CD4-positive, alpha-beta memory T cell (primary cell): ENCODE data around the gene ECI1. TPM values are rescaled to one million over a fixed set of nuclear protein-coding genes. Genes with fewer than 3 reads are reported as not detected.

Source experiments
- CTCF ChIA-PET: fragments of 350-600 bp; sonication (Branson Sonifier 250); formaldehyde crosslinking; loops from one replicate; lab custom pipeline; 2021; ENCODE audit warnings: inconsistent platforms; ENCODE audit not compliant: partially characterized antibody; lab: Charles Lee
- POLR2A ChIA-PET: fragments of 350-600 bp; sonication (Branson Sonifier 250); formaldehyde crosslinking; loops from one replicate; lab custom pipeline; 2021; ENCODE audit not compliant: partially characterized antibody; lab: Charles Lee
- DNase-seq, 5 donors: peaks; one replicate each; pipeline versions ENCODE4 v3.0.0 to v3.0.0-alpha.2; 2020 to 2022; ENCODE audit warnings: mixed read lengths in 1 of 5
- H3K27ac ChIP-seq: one replicate; pipeline ENCODE4 v1.7.0; 2013; ENCODE audit warnings: low read depth, low read length
- H3K27me3 ChIP-seq: 2 replicates; pipeline ENCODE4 v1.7.0; 2013; ENCODE audit warnings: mild to moderate bottlenecking, low read length, moderate library complexity; ENCODE audit not compliant: insufficient read depth
- H3K36me3 ChIP-seq: 2 replicates; pipeline ENCODE4 v1.7.0; 2013; ENCODE audit warnings: mild to moderate bottlenecking, low read length, moderate library complexity; ENCODE audit not compliant: insufficient read depth
- H3K4me1 ChIP-seq: 2 replicates; pipeline ENCODE4 v1.7.0; 2013; ENCODE audit warnings: mild to moderate bottlenecking, low read length, moderate library complexity; ENCODE audit not compliant: insufficient read depth
- H3K4me3 ChIP-seq, 2 donors: one replicate each; pipeline ENCODE4 v1.7.0; 2013; ENCODE audit warnings: low read length in 2 of 2, mild to moderate bottlenecking in 1 of 2
- H3K9me3 ChIP-seq, 2 donors: one replicate each; pipeline ENCODE4 v1.7.0; 2013; ENCODE audit warnings: low read length in 2 of 2, control low read depth in 1 of 2; ENCODE audit not compliant: control insufficient read depth in 1 of 2
- H3K27ac Mint-ChIP-seq, 7 donors: one replicate each; pipeline ENCODE4 v1.8.0; 2020 to 2021; ENCODE audit warnings: mixed read lengths in 7 of 7, mild to moderate bottlenecking in 6 of 7, inconsistent platforms in 3 of 7, moderate library complexity in 3 of 7
- H3K27me3 Mint-ChIP-seq, 2 donors: one replicate each; pipeline ENCODE4 v1.8.0; 2020 to 2021; ENCODE audit warnings: mixed read lengths in 2 of 2
- H3K36me3 Mint-ChIP-seq, 2 donors: one replicate each; pipeline ENCODE4 v1.8.0; 2020 to 2021; ENCODE audit warnings: mixed read lengths in 2 of 2, inconsistent platforms in 1 of 2, mild to moderate bottlenecking in 1 of 2
- H3K4me1 Mint-ChIP-seq, 4 donors: one replicate each; pipeline ENCODE4 v1.8.0; 2020 to 2021; ENCODE audit warnings: mixed read lengths in 4 of 4, mild to moderate bottlenecking in 1 of 4
- H3K4me3 Mint-ChIP-seq, 8 donors: one replicate each; pipeline ENCODE4 v1.8.0; 2020 to 2021; ENCODE audit warnings: mixed read lengths in 8 of 8, mild to moderate bottlenecking in 7 of 8, moderate library complexity in 6 of 8, inconsistent platforms in 3 of 8
- H3K9me3 Mint-ChIP-seq, 8 donors: one replicate each; pipeline ENCODE4 v1.8.0; 2020 to 2021; ENCODE audit warnings: mixed read lengths in 8 of 8, mild to moderate bottlenecking in 5 of 8, inconsistent platforms in 3 of 8, moderate library complexity in 1 of 8
- intact Hi-C: fragments of 100-400 bp; cut with micrococcal nuclease; formaldehyde crosslinking; loops from one replicate; pipeline ENCODE4 v1.15.1; 2023
- polyA plus RNA-seq, 2 donors: library from polyadenylated mRNA; unstranded; fragments of 300-500 nt; fragmentation: Illumina TruSeq; gene quantifications; one replicate each; pipeline ENCODE4 v1.2.3, GENCODE V29; 2021
- total RNA-seq, 2 experiments: library from RNA; stranded (reverse); gene quantifications; one replicate each; pipeline ENCODE4 v1.2.3, GENCODE V29; 2021

ECI1 gene
- total and polyA plus RNA-seq, 4 experiments from 2014 or later, result 33.0 to 51.1 (median 41.0) TPM

DNA sequence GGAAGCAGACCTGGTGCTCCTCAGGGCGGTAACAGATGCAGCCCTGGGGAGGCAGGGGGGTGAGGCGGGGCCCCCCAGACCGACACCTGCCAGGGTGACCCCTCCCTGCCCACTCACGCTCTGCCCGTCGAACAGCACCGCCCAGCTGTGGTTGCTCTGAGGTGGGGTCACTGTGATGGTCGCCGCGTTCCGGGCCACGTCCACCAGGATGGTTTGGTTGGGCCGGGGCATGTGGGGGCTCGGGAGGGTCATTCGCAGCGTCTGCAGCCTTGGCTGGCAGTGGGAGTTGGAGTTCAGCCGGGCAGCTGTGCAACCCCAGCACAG is 41.4 kb downstream of the ECI1 start:
- ChIA-PET POLR2A (interaction anchor here (1.2 to 1.3 kb wide), 2 partner anchors 13 to 323 kb away, joined by 3 read pairs; partner anchors contain the start of gene E4F1), CTCF (no interaction called here)
- Mint-ChIP-seq H3K27ac (no peak overlapping the region), H3K4me1 (peaks cover 14 to 40% (median 28%) of the 10 kb centered on the region in 4 donors), H3K27me3 (no peaks in the 10 kb centered on the region), H3K9me3 (no peaks in the 10 kb centered on the region), H3K4me3 (no peak overlapping the region), H3K36me3 (peaks cover 6 to 24% of the 10 kb centered on the region in 2 donors)
- Histone ChIP-seq H3K27ac (no peak overlapping the region), H3K27me3 (no peaks in the 10 kb centered on the region), H3K4me3 (no peak overlapping the region), H3K4me1 (peaks cover 40% of the 10 kb centered on the region), H3K9me3 (no peaks in the 10 kb centered on the region), H3K36me3 (peaks cover 19% of the 10 kb centered on the region)
- intact Hi-C loops, result no loop called here
- no peak for DNase-seq

DNA sequence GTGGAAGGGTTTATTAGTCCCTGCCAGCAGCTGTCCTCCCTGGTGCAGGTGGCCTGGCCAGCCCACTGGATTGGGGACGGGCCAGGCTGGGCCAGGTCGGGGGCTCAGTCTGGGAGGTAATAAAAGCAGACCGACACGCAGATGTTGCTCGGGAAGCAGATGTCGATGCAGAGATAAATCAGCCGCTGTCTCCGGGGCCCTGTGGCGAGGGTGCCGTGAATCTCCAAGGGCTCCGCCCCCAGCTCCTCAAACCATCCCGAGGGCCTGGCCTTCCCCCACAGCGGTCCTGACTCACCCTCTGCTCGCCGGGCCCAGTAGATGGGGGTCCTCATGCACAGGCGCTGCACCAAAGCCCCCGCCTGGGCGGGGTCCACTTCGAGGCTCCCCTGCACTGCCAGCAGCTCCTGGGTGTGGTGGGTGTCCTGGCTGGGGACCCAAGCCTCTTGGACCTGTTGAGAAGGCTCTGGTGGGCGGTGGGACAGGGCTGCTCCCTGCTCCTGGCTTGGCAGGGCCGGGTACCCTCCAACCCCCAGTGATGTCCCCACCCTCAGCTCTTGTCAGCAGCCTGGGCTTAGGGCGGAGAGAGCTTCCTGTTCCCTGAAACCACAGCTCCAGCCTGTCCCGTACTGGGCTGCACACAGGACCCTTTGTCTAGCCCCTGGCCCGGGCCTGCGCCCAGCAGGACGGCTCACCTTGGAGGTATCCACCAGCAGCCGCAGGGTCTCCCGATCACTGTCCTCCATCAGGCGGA is 42.0 kb downstream of the ECI1 start:
- H3K9me3 Mint-ChIP-seq, result no peaks in the 10 kb centered on the region
- peaks cover 16 to 44% (median 32%) of the 10 kb centered on the region in 4 donors for H3K4me1 Mint-ChIP-seq
- no peaks in the 10 kb centered on the region for H3K27me3 ChIP-seq
- H3K9me3 ChIP-seq, result no peaks in the 10 kb centered on the region
- ChIA-PET CTCF (no interaction called here), POLR2A (interaction anchor here (1.3 kb wide), 1 partner anchor 13 kb away, joined by 3 read pairs; the partner anchor contains the start of gene E4F1)
- H3K4me3 ChIP-seq, result no peak overlapping the region
- H3K36me3 ChIP-seq, result peaks cover 19% of the 10 kb centered on the region
- intact Hi-C loops, result loop anchor here (5.0 kb wide), 1 partner anchor 237 kb away; the partner anchor contains the start of gene TBL3
- no peak overlapping the region for H3K4me3 Mint-ChIP-seq
- peaks cover 6 to 26% of the 10 kb centered on the region in 2 donors for H3K36me3 Mint-ChIP-seq
- H3K4me1 ChIP-seq, result peaks cover 45% of the 10 kb centered on the region
- H3K27ac Mint-ChIP-seq, result no peak overlapping the region
- no peaks in the 10 kb centered on the region for H3K27me3 Mint-ChIP-seq
- peak in 1 of 5 donors; percentile 28 for DNase-seq
- no peak overlapping the region for H3K27ac ChIP-seq

DNA sequence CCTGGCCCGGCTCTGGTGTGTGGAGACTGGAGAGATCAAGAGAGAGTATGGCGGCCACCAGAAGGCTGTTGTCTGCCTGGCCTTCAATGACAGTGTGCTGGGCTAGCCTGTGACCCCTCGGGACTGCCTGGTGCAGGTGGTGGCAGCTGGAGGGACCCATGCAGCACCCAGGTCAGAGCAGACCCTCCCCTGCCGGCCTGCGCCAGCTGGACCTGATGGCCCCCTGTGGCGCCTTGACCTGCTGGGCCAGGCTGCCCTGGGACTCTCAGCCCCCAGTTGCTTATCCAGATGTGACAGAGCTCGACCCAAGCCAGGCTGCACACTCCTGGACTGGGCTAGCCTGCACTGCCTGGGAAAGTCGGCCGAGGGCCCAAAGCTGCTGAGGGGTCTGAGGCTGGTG is 42.6 kb downstream of the ECI1 start:
- no peak overlapping the region for H3K4me3 ChIP-seq
- peaks cover 16 to 47% (median 34%) of the 10 kb centered on the region in 4 donors for H3K4me1 Mint-ChIP-seq
- H3K9me3 ChIP-seq, result no peaks in the 10 kb centered on the region
- H3K27ac Mint-ChIP-seq, result no peak overlapping the region
- intact Hi-C loops, result loop anchor here (5.0 kb wide), 1 partner anchor 236 kb away; the partner anchor contains the start of gene TBL3
- no peak overlapping the region for H3K4me3 Mint-ChIP-seq
- no peak overlapping the region for H3K27ac ChIP-seq
- peak in 1 of 5 donors; percentile 29 for DNase-seq
- peaks cover 19% of the 10 kb centered on the region for H3K36me3 ChIP-seq
- peaks cover 45% of the 10 kb centered on the region for H3K4me1 ChIP-seq
- no peaks in the 10 kb centered on the region for H3K27me3 Mint-ChIP-seq
- H3K27me3 ChIP-seq, result no peaks in the 10 kb centered on the region
- H3K36me3 Mint-ChIP-seq, result peaks cover 6 to 26% of the 10 kb centered on the region in 2 donors
- ChIA-PET CTCF (no interaction called here), POLR2A (interaction anchor here (0.7 to 1.7 kb wide), 3 partner anchors 43 to 324 kb away, joined by 3 to 4 read pairs (median 4); partner anchors contain the start of genes ECI1 and TRAF7)
- no peaks in the 10 kb centered on the region for H3K9me3 Mint-ChIP-seq

GRCh38 chr16:2208308-2208707 is 43.1 kb downstream of the ECI1 start:
- H3K9me3 Mint-ChIP-seq, result no peaks in the 10 kb centered on the region
- intact Hi-C loops, result loop anchor here (5.0 kb wide), 1 partner anchor 236 kb away; the partner anchor contains the start of gene TBL3

GRCh38 chr16:2207872-2208271 is 43.5 kb downstream of the ECI1 start:
- no peaks in the 10 kb centered on the region for H3K9me3 Mint-ChIP-seq
- Histone ChIP-seq H3K27ac (no peak overlapping the region), H3K4me1 (peaks cover 36% of the 10 kb centered on the region), H3K36me3 (peaks cover 19% of the 10 kb centered on the region), H3K4me3 (no peak overlapping the region), H3K27me3 (no peaks in the 10 kb centered on the region), H3K9me3 (no peaks in the 10 kb centered on the region)
- intact Hi-C loops, result loop anchor here (5.0 kb wide), 1 partner anchor 236 kb away; the partner anchor contains the start of gene TBL3
- peak overlapping the region in 4 of 7 donors; percentile 42 to 74 (median 69) for H3K27ac Mint-ChIP-seq
- ChIA-PET POLR2A (interaction anchor here (0.7 to 1.7 kb wide), 3 partner anchors 44 to 325 kb away, joined by 3 to 4 read pairs (median 4); partner anchors contain the start of genes ECI1 and TRAF7), CTCF (no interaction called here)
- peak overlapping the region; percentile 28 to 69 (median 60) for H3K4me3 Mint-ChIP-seq
- H3K27me3 Mint-ChIP-seq, result no peaks in the 10 kb centered on the region
- DNase-seq, result no peak
- peaks cover 6 to 23% of the 10 kb centered on the region in 2 donors for H3K36me3 Mint-ChIP-seq
- H3K4me1 Mint-ChIP-seq, result peaks cover 13 to 42% (median 26%) of the 10 kb centered on the region in 4 donors

More at GRCh38 chr16:2208308-2208707, 43.1 kb downstream of the ECI1 start:
- H3K36me3 Mint-ChIP-seq, result peaks cover 6 to 25% of the 10 kb centered on the region in 2 donors
- no peak overlapping the region for H3K27ac ChIP-seq
- H3K4me3 ChIP-seq, result no peak overlapping the region
- no peaks in the 10 kb centered on the region for H3K9me3 ChIP-seq
- H3K27me3 ChIP-seq, result no peaks in the 10 kb centered on the region
- CTCF ChIA-PET, result no interaction called here
- H3K27ac Mint-ChIP-seq, result no peak overlapping the region
- POLR2A ChIA-PET, result interaction anchor here (0.7 to 1.7 kb wide), 3 partner anchors 44 to 324 kb away, joined by 3 to 4 read pairs (median 4); partner anchors contain the start of genes ECI1 and TRAF7
- no peak overlapping the region for H3K4me3 Mint-ChIP-seq
- peaks cover 40% of the 10 kb centered on the region for H3K4me1 ChIP-seq
- peak in 1 of 5 donors; percentile 31 for DNase-seq
- H3K27me3 Mint-ChIP-seq, result no peaks in the 10 kb centered on the region
- peaks cover 15 to 46% (median 29%) of the 10 kb centered on the region in 4 donors for H3K4me1 Mint-ChIP-seq
- peaks cover 19% of the 10 kb centered on the region for H3K36me3 ChIP-seq

GRCh38 chr16:2206780-2207433 is 44.5 kb downstream of the ECI1 start:
- intact Hi-C loops, result loop anchor here (5.0 kb wide), 1 partner anchor 235 kb away; the partner anchor contains the start of gene TBL3
- Mint-ChIP-seq H3K27me3 (no peaks in the 10 kb centered on the region), H3K9me3 (no peaks in the 10 kb centered on the region), H3K4me1 (peaks cover 12 to 33% (median 20%) of the 10 kb centered on the region in 4 donors), H3K27ac (peak overlapping the region in 3 of 7 donors; percentile 6 to 72 (median 25)), H3K36me3 (peaks cover 6 to 22% of the 10 kb centered on the region in 2 donors), H3K4me3 (peak overlapping the region in 6 of 8 donors; percentile 27 to 84 (median 72))
- CTCF ChIA-PET, result interaction anchor here (0.9 to 1.4 kb wide), 3 partner anchors 8 to 66 kb away, joined by 3 to 4 read pairs (median 3); partner anchors contain the start of genes ECI1 and PGP
- peak overlapping the region; percentile 90 for H3K27ac ChIP-seq
- H3K36me3 ChIP-seq, result peaks cover 12% of the 10 kb centered on the region
- H3K4me1 ChIP-seq, result peaks cover 26% of the 10 kb centered on the region
- POLR2A ChIA-PET, result interaction anchor here (0.6 to 5.3 kb wide), 9 partner anchors 8 to 476 kb away, joined by 3 to 48 read pairs (median 7); partner anchors contain the start of genes CASKIN1, E4F1, ECI1 and KCTD5
- no peaks in the 10 kb centered on the region for H3K9me3 ChIP-seq
- peak in 1 of 5 donors; percentile 49 for DNase-seq
- H3K27me3 ChIP-seq, result no peaks in the 10 kb centered on the region
- H3K4me3 ChIP-seq, result no peak overlapping the region
